Ovary (tissue), 9 donors: ENCODE results near the gene HIF3A. TPM values are rescaled to one million over a fixed set of nuclear protein-coding genes. Genes with fewer than 3 reads are reported as not detected.

Experiments used
- DNase-seq, 5 donors: peaks; one replicate each; pipeline ENCODE4 v3.0.0-alpha.2; 2019 to 2020
- H3K27ac ChIP-seq, 2 donors: fragments of 200-600 bp; one replicate each; pipeline versions ENCODE4 v1.5.1 to v1.8.0; 2019 to 2022
- H3K27me3 ChIP-seq: fragments of 200-600 bp; one replicate; pipeline ENCODE4 v1.8.0; 2022
- H3K36me3 ChIP-seq: fragments of 200-600 bp; sonication (generic); one replicate; pipeline ENCODE4 v1.5.1; 2019
- H3K4me1 ChIP-seq: one replicate; pipeline ENCODE4 v1.8.1; 2013; ENCODE audit warnings: mild to moderate bottlenecking, moderate library complexity; ENCODE audit not compliant: insufficient read depth
- H3K4me3 ChIP-seq: fragments of 200-600 bp; sonication (generic); one replicate; pipeline ENCODE4 v1.5.1; 2017
- H3K9me3 ChIP-seq, 2 donors: fragments of 200-600 bp in 1 of 2; sonication (generic) in 1 of 2; one replicate each; pipeline versions ENCODE4 v1.5.1 to v1.8.1; 2013 to 2019; ENCODE audit warnings: mild to moderate bottlenecking in 1 of 2, moderate library complexity in 1 of 2
- CTCF ChIP-seq, 3 donors: fragments of 450-650 bp in 2 of 3; fragments of 200-600 bp in 1 of 3; IDR thresholded peaks; one replicate each; pipeline versions ENCODE4 v1.5.1 to v1.8.0; 2016 to 2022; ENCODE audit warnings: antibody characterized with exemption in 3 of 3, mild to moderate bottlenecking in 1 of 3
- EP300 ChIP-seq: sonication (generic); formaldehyde crosslinking; IDR thresholded peaks from one replicate; pipeline ENCODE4 v1.6.1; 2017; ENCODE audit warnings: antibody characterized with exemption
- POLR2A ChIP-seq: fragments of 450-650 bp; IDR thresholded peaks from one replicate; pipeline ENCODE4 v1.6.1; 2017; ENCODE audit warnings: antibody characterized with exemption, mild to moderate bottlenecking, moderate library complexity
- WGBS, 3 donors: extraction: QIAGEN DNeasy Blood & Tissue Kit in 1 of 3; methylation state at CpG; one replicate each; pipeline versions ENCODE4 v1.1.5 to v1.1.7; 2013 to 2017; 5-methylcytosine and 5-hydroxymethylcytosine counted together
- intact Hi-C, 4 donors: fragments of 100-400 bp; cut with DNase I; formaldehyde crosslinking; loops; one replicate each; pipeline versions ENCODE4 v1.11.0 to v1.15.1; 2022 to 2023
- polyA plus RNA-seq, 2 donors: library from polyadenylated mRNA; stranded (reverse); fragments of 200-250 nt in 1 of 2; fragments of 350-450 nt in 1 of 2; fragmentation: Illumina TruSeq in 1 of 2; extraction: RNeasy Lipid Tissue Mini Kit (QIAGEN cat#74804) in 1 of 2; gene quantifications; one replicate each; pipeline ENCODE4 v1.2.3, GENCODE V29; 2013 to 2014
- total RNA-seq, 7 donors: library from RNA; depleted of rRNA in 2 of 7; stranded (reverse); fragments of >200 nt in 2 of 7; fragmentation: NEBNext Ultra II Directional in 3 of 7; extraction: Animal tissue kit (Norgen Biotek cat#: 25700) in 3 of 7; gene quantifications; one replicate each; pipeline versions ENCODE4 v1.1.0 to v1.2.4, GENCODE V29; 2016 to 2023
- donor health status: DM: no; HTN: no; CAD: no; lungs with moderate emphysema.
- donor health status: DM: no; HTN: no; CAD: no.
- donor health status: Bipolar disorder and iron deficiency.
- donor health status: DM: yes; HTN: yes; CAD: no.
- donor health status: DM: no; HTN: no; CAD: no.
- donor health status: DM: yes; HTN: yes; CAD: no.

Gene HIF3A
- total and polyA plus RNA-seq, 9 donors: 10.8 to 82.2 (median 40.9) TPM

- Histone ChIP-seq H3K9me3 (no peaks in the 10 kb centered on the region), H3K27me3 (no peaks in the 10 kb centered on the region), H3K36me3 (no peaks in the 10 kb centered on the region), H3K4me1 (peaks cover 4% of the 10 kb centered on the region), H3K4me3 (no peak overlapping the region), H3K27ac (no peak overlapping the region)
- WGBS, 3 donors: 76 to 85% (median 81%) methylated on average over 22 to 23 of the region's 23 CpGs
- DNase-seq: peak in 1 of 5 donors; percentile 22
- intact Hi-C loops: no loop called here
- TF ChIP-seq POLR2A (no peak), CTCF (IDR thresholded peaks at IDR 0.05) (no peak), EP300 (no peak)
Observed at GRCh38 chr19:46383171-46383815, 86.5 kb downstream of the HIF3A start.

- Histone ChIP-seq H3K9me3 (no peaks in the 10 kb centered on the region), H3K27me3 (no peaks in the 10 kb centered on the region), H3K4me1 (peaks cover 3% of the 10 kb centered on the region), H3K36me3 (no peaks in the 10 kb centered on the region), H3K27ac (no peak overlapping the region), H3K4me3 (no peak overlapping the region)
- no peak for TF ChIP-seq CTCF (IDR thresholded peaks at IDR 0.05)
- no peak for TF ChIP-seq EP300
- no peak for TF ChIP-seq POLR2A
- intact Hi-C loops: no loop called here
- 79 to 85% (median 85%) methylated on average over 7 of the region's 7 CpGs for WGBS, 3 donors
- DNase-seq: peak in 3 of 5 donors; percentile 13 to 22 (median 14)
Observed at GRCh38 chr19:46383846-46384245, 87.0 kb downstream of the HIF3A start.

- H3K4me3 ChIP-seq: no peak overlapping the region
- H3K4me1 ChIP-seq: no peaks in the 10 kb centered on the region
- no peak overlapping the region for H3K27ac ChIP-seq
- TF ChIP-seq EP300 (no peak), CTCF (IDR thresholded peaks at IDR 0.05) (no peak), POLR2A (no peak)
- no peaks in the 10 kb centered on the region for H3K27me3 ChIP-seq
- peak in 3 of 5 donors; percentile 11 to 27 (median 12) for DNase-seq
- H3K36me3 ChIP-seq: no peaks in the 10 kb centered on the region
- no peaks in the 10 kb centered on the region for H3K9me3 ChIP-seq
- intact Hi-C loops: no loop called here
- WGBS, 3 donors: 90 to 94% (median 93%) methylated on average over 11 of the region's 11 CpGs
Observed at GRCh38 chr19:46384396-46384795, 87.6 kb downstream of the HIF3A start.

GRCh38 chr19:46385636-46386035 lies 88.8 kb downstream of the HIF3A start:
- no peaks in the 10 kb centered on the region for H3K4me1 ChIP-seq
- H3K27ac ChIP-seq: no peak overlapping the region
- intact Hi-C loops: no loop called here
- peak in 2 of 5 donors; percentile 9 to 21 for DNase-seq
- H3K4me3 ChIP-seq: no peak overlapping the region
- H3K27me3 ChIP-seq: no peaks in the 10 kb centered on the region
- TF ChIP-seq EP300 (no peak), POLR2A (no peak), CTCF (IDR thresholded peaks at IDR 0.05) (no peak)
- H3K36me3 ChIP-seq: no peaks in the 10 kb centered on the region
- 86 to 89% (median 87%) methylated on average over 11 of the region's 11 CpGs for WGBS, 3 donors
- no peaks in the 10 kb centered on the region for H3K9me3 ChIP-seq
